Psoas muscle (tissue), 8 donors: ENCODE measurements around the gene MMAB. TPM values are rescaled to one million over a fixed set of nuclear protein-coding genes. Genes with fewer than 3 reads are reported as not detected.

ENCODE experiments used
- ATAC-seq, 4 donors: fragments of 200-7000 bp; cut with Tn5 transposase; one replicate each; pipeline ENCODE4 v1.9.1; 2020; ENCODE audit warnings: moderate library complexity in 3 of 4, mild to moderate bottlenecking in 2 of 4
- DNase-seq, 2 donors: peaks; one replicate each; pipeline ENCODE4 v3.0.0-alpha.2; 2020
- H3K27ac ChIP-seq: fragments of 200-600 bp; one replicate; pipeline ENCODE4 v1.8.0; 2022
- H3K27me3 ChIP-seq, 3 donors: fragments of 200-600 bp in 1 of 3; one replicate each; pipeline versions ENCODE4 v1.6.1 to v1.8.0; 2013 to 2022; ENCODE audit warnings: low read length in 2 of 3, mild to moderate bottlenecking in 2 of 3, moderate library complexity in 1 of 3; ENCODE audit not compliant: insufficient read depth in 3 of 3
- H3K36me3 ChIP-seq, 2 donors: fragments of 200-600 bp in 1 of 2; one replicate each; pipeline versions ENCODE4 v1.6.1 to v1.8.0; 2013 to 2022; ENCODE audit warnings: low read depth in 1 of 2, mild to moderate bottlenecking in 1 of 2, moderate library complexity in 1 of 2; ENCODE audit not compliant: insufficient read depth in 1 of 2
- H3K4me1 ChIP-seq: fragments of 200-600 bp; one replicate; pipeline ENCODE4 v1.8.0; 2022
- H3K4me3 ChIP-seq: fragments of 200-600 bp; one replicate; pipeline ENCODE4 v1.8.0; 2022; ENCODE audit warnings: mild to moderate bottlenecking
- H3K9me3 ChIP-seq: fragments of 200-600 bp; one replicate; pipeline ENCODE4 v1.8.0; 2022
- WGBS, 3 donors: extraction: QIAGEN DNeasy Blood & Tissue Kit; methylation state at CpG; one replicate each; pipeline versions ENCODE4 v1.1.6 to v1.1.7; 2013; 5-methylcytosine and 5-hydroxymethylcytosine counted together
- intact Hi-C, 2 donors: fragments of 100-400 bp; cut with DNase I; formaldehyde crosslinking; loops; one replicate each; pipeline versions ENCODE4 v1.11.0 to v1.14.2; 2022
- polyA plus RNA-seq, 3 donors: library from polyadenylated mRNA; stranded (reverse); fragments of 200-250 nt; gene quantifications; one replicate each; pipeline ENCODE4 v1.2.3, GENCODE V29; 2013
- total RNA-seq, 4 donors: library from RNA; stranded (reverse); fragmentation: NEBNext Ultra II Directional in 2 of 4; extraction: Animal tissue kit (Norgen Biotek cat#: 25700) in 2 of 4; gene quantifications; one replicate each; pipeline versions ENCODE4 v1.2.1 to v1.2.4, GENCODE V29; 2021 to 2023
- TF ChIP-seq, protein P1 (sequence below): fragments of 200-600 bp; IDR thresholded peaks from one replicate; pipeline ENCODE4 v1.8.0; 2022; ENCODE audit warnings: antibody characterized with exemption
- donor health status: healthy with polysubstance abuse.
- donor health status: DM: no; HTN: no; CAD: no; lungs with moderate emphysema.
- donor health status: Bipolar disorder and iron deficiency.
- donor health status: healthy.
- donor health status: DM: yes; HTN: yes; CAD: no.
- donor health status: DM: no; HTN: no; CAD: no.
- donor health status: DM: no; HTN: no; CAD: no.
- donor health status: DM: yes; HTN: yes; CAD: no.

MMAB gene
- total and polyA plus RNA-seq, 7 donors: 17.3 to 43.3 (median 34.1) TPM

DNA sequence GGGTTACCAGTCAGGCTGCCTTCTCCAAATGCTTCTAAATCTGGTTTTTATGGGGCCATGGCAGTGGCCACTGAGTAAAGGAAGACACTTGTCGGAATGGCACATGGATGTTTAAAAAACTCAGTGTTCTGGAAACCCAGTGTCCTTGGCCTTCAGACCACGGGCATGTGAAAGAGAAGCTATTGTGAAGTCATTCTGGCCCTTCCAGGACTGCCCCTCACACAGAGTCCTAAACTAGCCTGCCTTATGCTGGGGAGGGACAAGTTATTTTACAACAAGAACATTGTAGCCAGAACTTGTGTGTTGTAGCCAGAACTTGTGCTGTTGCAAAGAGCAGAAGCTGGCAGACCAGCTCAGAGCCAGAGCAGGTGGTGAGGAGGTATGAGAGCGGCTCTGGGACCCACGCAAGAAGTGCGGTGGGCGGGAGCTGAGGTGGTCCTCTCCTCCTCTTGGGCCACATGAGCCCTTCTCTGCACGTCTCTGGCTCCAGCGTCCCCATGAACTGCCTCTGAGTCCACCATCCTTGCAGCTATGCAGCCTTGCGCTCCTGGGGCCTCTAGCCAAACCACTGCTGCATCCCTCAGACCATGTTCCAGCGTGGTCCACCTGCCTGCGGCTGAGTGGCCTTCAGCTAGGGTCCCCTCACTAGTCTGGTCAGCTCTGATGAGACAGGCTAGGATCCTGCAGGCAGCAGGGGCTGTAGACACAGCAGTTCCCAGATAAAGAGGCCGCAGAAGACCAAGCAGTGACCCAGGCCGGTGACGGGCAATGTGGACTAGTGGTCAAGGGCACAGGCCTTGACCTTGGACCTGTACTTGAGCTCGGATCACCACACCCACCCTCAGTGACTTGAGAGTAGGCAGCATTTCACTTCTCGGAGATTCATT, 32.5 kb downstream of the MMAB start:
- no peak for ATAC-seq
- H3K4me1 ChIP-seq: peaks cover 7% of the 10 kb centered on the region
- intact Hi-C loops: no loop called here
- TF ChIP-seq, protein P1, sequence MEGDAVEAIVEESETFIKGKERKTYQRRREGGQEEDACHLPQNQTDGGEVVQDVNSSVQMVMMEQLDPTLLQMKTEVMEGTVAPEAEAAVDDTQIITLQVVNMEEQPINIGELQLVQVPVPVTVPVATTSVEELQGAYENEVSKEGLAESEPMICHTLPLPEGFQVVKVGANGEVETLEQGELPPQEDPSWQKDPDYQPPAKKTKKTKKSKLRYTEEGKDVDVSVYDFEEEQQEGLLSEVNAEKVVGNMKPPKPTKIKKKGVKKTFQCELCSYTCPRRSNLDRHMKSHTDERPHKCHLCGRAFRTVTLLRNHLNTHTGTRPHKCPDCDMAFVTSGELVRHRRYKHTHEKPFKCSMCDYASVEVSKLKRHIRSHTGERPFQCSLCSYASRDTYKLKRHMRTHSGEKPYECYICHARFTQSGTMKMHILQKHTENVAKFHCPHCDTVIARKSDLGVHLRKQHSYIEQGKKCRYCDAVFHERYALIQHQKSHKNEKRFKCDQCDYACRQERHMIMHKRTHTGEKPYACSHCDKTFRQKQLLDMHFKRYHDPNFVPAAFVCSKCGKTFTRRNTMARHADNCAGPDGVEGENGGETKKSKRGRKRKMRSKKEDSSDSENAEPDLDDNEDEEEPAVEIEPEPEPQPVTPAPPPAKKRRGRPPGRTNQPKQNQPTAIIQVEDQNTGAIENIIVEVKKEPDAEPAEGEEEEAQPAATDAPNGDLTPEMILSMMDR: no peak
- H3K36me3 ChIP-seq: peaks cover 0 to 47% of the 10 kb centered on the region in 2 donors
- no peak overlapping the region for H3K4me3 ChIP-seq
- H3K27me3 ChIP-seq: no peaks in the 10 kb centered on the region
- H3K27ac ChIP-seq: no peak overlapping the region
- no peak for DNase-seq
- 84 to 87% (median 86%) methylated on average over 16 of the region's 16 CpGs for WGBS, 3 donors
- no peaks in the 10 kb centered on the region for H3K9me3 ChIP-seq

DNA sequence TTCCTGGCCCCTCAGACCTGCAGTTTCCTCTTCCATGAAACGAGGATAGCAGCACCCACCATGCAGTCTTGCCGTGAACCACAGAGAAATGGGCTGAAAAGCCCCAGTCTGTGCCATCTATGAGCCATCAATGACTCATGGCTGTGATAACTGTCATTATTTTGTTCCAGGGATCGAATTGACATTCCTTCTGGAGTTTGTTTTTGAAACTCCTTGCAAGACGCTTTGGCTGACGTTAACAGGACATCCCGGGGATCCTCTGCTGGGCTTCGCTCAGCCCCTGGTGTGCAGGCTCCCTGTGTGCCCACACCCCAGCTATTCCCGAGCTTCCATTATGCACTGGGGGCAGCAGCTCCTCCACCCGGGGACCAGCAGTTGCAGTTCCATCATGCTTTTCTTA, 33.8 kb downstream of the MMAB start:
- intact Hi-C loops: no loop called here
- ATAC-seq (no peak), DNase-seq (no peak)
- Histone ChIP-seq H3K4me1 (no peaks in the 10 kb centered on the region), H3K9me3 (no peaks in the 10 kb centered on the region), H3K27ac (no peak overlapping the region), H3K27me3 (no peaks in the 10 kb centered on the region), H3K4me3 (no peak overlapping the region), H3K36me3 (peaks cover 4 to 59% of the 10 kb centered on the region in 2 donors)
- WGBS, 3 donors: 62 to 81% (median 79%) methylated on average over 9 of the region's 9 CpGs
- TF ChIP-seq, protein P1: no peak

DNA sequence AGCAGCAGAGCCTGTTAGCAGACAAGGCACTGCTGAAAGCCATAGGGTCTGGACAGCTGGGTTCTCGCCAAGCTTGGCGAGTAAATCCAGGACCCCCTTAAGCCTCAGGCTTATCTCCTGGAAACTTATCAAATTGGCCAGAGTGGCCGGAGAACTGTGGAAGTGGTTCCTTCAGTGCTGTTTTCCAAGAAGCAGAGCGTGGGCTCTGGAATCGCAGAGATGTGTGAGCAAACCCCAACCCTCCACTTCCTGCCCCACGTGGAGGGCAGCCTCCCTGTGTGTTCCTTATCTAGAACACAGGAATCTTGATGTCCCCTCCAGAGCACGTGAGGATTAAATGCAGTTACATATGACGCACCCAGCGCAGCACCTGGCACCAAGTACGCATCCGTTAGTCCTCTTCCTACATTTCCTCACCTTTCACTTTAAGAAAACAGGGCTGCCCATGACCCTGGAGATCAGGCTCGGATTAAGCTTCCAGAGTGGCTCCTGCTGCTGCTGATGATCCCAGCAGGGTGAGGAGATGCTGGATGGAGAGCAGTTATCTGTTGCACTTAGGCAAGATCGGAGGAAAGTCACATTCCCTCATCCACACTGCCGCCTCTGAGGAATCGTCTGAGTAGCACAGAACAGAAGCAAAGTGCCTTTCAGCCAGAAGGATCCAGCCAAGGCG, 35.0 kb downstream of the MMAB start:
- TF ChIP-seq, protein P1: no peak
- no peaks in the 10 kb centered on the region for H3K27me3 ChIP-seq
- no peak for ATAC-seq
- peaks cover 4 to 71% of the 10 kb centered on the region in 2 donors for H3K36me3 ChIP-seq
- intact Hi-C loops: no loop called here
- no peak overlapping the region for H3K4me3 ChIP-seq
- no peak for DNase-seq
- no peak overlapping the region for H3K27ac ChIP-seq
- no peaks in the 10 kb centered on the region for H3K4me1 ChIP-seq
- WGBS, 3 donors: 83 to 86% (median 85%) methylated on average over 16 of the region's 16 CpGs
- no peaks in the 10 kb centered on the region for H3K9me3 ChIP-seq

DNA sequence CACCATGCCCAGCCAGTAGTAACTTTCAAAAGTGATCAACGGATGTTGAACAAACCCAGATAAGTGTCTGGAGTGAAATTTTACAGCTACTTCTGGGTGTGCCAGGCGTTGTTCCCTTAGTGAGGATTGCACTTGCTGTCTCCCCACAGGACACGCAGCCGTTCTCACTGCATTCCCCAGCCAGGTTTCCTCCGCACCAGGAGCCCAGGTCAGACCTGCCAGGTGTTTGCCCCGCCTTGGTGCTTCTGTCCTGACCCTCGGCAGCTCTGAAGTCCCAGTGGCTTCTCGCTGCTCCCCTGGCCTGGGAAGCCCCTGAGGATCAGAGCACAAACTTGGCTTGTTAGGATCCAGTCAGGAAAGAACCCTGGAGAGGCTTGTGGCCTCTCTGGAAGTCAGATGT, 36.2 kb downstream of the MMAB start:
- Histone ChIP-seq H3K27me3 (no peaks in the 10 kb centered on the region), H3K4me1 (no peaks in the 10 kb centered on the region), H3K4me3 (no peak overlapping the region), H3K9me3 (no peaks in the 10 kb centered on the region), H3K27ac (no peak overlapping the region), H3K36me3 (peaks cover 4 to 83% of the 10 kb centered on the region in 2 donors)
- WGBS, 3 donors: 89 to 94% (median 92%) methylated on average over 8 of the region's 8 CpGs
- TF ChIP-seq, protein P1: no peak
- DNase-seq: no peak
- intact Hi-C loops: no loop called here
- no peak for ATAC-seq
